ENCODE measurements around the gene IL33. TPM values are rescaled to one million over a fixed set of nuclear protein-coding genes. Genes with fewer than 3 reads are reported as not detected.

Gene IL33, protein sequence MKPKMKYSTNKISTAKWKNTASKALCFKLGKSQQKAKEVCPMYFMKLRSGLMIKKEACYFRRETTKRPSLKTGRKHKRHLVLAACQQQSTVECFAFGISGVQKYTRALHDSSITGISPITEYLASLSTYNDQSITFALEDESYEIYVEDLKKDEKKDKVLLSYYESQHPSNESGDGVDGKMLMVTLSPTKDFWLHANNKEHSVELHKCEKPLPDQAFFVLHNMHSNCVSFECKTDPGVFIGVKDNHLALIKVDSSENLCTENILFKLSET
- 0.12 TPM in 1 of 2 replicates, not detected in the other for total RNA-seq

DNA sequence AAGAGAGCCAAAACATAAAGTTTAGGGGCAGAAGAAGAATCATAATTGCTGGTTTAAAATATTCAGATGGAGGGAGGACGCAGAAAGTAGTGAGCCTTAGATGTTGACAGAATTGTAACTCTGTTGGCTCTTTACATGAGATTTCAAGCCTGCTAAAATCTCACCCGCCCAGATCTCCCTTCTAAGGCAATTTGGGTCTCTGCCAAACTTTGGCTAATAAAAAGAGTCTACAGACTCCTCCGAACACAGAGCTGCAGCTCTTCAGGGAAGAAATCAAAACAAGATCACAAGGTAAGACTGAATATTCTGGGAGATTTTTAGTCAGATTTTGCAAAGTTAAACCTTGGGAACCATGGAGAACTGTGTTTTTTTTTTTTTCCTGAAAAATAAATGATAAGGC is at the start of gene IL33:
Gene IL33, plus strand, starts transcription at position 246 of the 400 bp plus-strand sequence. CDS start 25,888 bp downstream, outside the sequence.

Other genes starting within 250 kb of the IL33 start
- 17.7 and 21.1 TPM in 2 replicates for gene RANBP6, start 200.2 kb upstream of the IL33 start, total RNA-seq
- gene TPD52L3, start 112.6 kb downstream of the IL33 start, total RNA-seq, result not detected in 2 replicates
- 50.4 and 68.2 TPM in 2 replicates for gene UHRF2, start 197.4 kb downstream of the IL33 start, total RNA-seq